ENCODE data around the gene CALN1. TPM values are rescaled to one million over a fixed set of nuclear protein-coding genes. Genes with fewer than 3 reads are reported as not detected.

The CALN1 gene
- polyA plus RNA-seq, 4 donors, result under 0.01 to 0.07 (median 0.06) TPM; not detected in 1

GRCh38 chr7:72429316-72429715, 17.2 kb upstream of the CALN1 start:
- Histone ChIP-seq H3K27me3 (ENCODE audit: control insufficient read depth in 3 of 3, insufficient read depth in 3 of 3, low read length in 3 of 3) (no peaks in the 10 kb centered on the region), H3K4me3 (ENCODE audit: low read depth in 1 of 3, low read length in 3 of 3) (no peak overlapping the region), H3K9me3 (ENCODE audit: control insufficient read depth in 2 of 2, insufficient read depth in 1 of 2, low read depth in 1 of 2, low read length in 1 of 2) (no peaks in the 10 kb centered on the region), H3K27ac (ENCODE audit: low read depth in 1 of 3, low read length in 2 of 3) (no peak overlapping the region), H3K36me3 (ENCODE audit: control insufficient read depth in 3 of 3, insufficient read depth in 2 of 3, low read depth in 1 of 3, low read length in 3 of 3) (no peaks in the 10 kb centered on the region), H3K4me1 (ENCODE audit: control insufficient read depth in 3 of 3, insufficient read depth in 2 of 3, low read depth in 1 of 3, low read length in 2 of 3) (no peaks in the 10 kb centered on the region)
- FAIRE-seq, result no peak
- DNase-seq, result no peak
- WGBS, 3 donors, result 78 to 84% (median 80%) methylated on average over 5 of the region's 5 CpGs

DNA sequence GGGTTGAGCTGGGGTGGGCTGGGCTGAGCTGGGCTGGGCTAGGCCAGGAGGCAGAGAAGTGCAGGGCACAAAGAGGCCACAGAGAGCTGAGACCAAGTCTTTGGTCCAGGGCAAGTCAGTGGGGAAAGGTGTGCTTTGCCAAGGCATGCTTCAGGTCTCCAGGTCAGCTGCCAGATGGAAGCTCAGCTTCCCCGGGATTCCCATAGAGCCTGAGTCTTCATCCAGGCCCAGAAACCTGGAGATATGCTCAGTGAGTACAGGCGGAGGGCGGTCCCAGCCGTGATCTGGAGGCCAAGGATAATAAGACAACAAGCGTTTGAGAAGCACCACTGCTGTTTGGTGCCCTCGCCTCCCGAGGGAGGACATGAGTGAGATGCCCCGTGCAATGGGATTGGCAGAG, 4.7 kb upstream of the CALN1 start:
- FAIRE-seq (no peak), DNase-seq (no peak)
- peaks cover 0 to 11% of the 10 kb centered on the region in 2 donors for H3K9me3 ChIP-seq (ENCODE audit: control insufficient read depth in 2 of 2, insufficient read depth in 1 of 2, low read depth in 1 of 2, low read length in 1 of 2)
- H3K4me1 ChIP-seq (ENCODE audit: control insufficient read depth in 3 of 3, insufficient read depth in 2 of 3, low read depth in 1 of 3, low read length in 2 of 3), result no peaks in the 10 kb centered on the region
- no peaks in the 10 kb centered on the region for H3K27me3 ChIP-seq (ENCODE audit: control insufficient read depth in 3 of 3, insufficient read depth in 3 of 3, low read length in 3 of 3)
- WGBS, 3 donors, result 87 to 93% (median 87%) methylated on average over 8 of the region's 8 CpGs
- no peak overlapping the region for H3K27ac ChIP-seq (ENCODE audit: low read depth in 1 of 3, low read length in 2 of 3)
- H3K4me3 ChIP-seq (ENCODE audit: low read depth in 1 of 3, low read length in 3 of 3), result no peak overlapping the region
- no peaks in the 10 kb centered on the region for H3K36me3 ChIP-seq (ENCODE audit: control insufficient read depth in 3 of 3, insufficient read depth in 2 of 3, low read depth in 1 of 3, low read length in 3 of 3)

- 92 to 94% (median 94%) methylated on average over 11 of the region's 11 CpGs for WGBS, 3 donors
- FAIRE-seq, result no peak
Observed at GRCh38 chr7:72415586-72415985, 3.4 kb upstream of the CALN1 start.

GRCh38 chr7:72413886-72414285, 1.7 kb upstream of the CALN1 start:
- Histone ChIP-seq H3K36me3 (ENCODE audit: control insufficient read depth in 3 of 3, insufficient read depth in 2 of 3, low read depth in 1 of 3, low read length in 3 of 3) (no peaks in the 10 kb centered on the region), H3K27ac (ENCODE audit: low read depth in 1 of 3, low read length in 2 of 3) (no peak overlapping the region), H3K4me1 (ENCODE audit: control insufficient read depth in 3 of 3, insufficient read depth in 2 of 3, low read depth in 1 of 3, low read length in 2 of 3) (no peaks in the 10 kb centered on the region), H3K4me3 (ENCODE audit: low read depth in 1 of 3, low read length in 3 of 3) (no peak overlapping the region), H3K9me3 (ENCODE audit: control insufficient read depth in 2 of 2, insufficient read depth in 1 of 2, low read depth in 1 of 2, low read length in 1 of 2) (peaks cover 0 to 2% of the 10 kb centered on the region in 2 donors), H3K27me3 (ENCODE audit: control insufficient read depth in 3 of 3, insufficient read depth in 3 of 3, low read length in 3 of 3) (no peaks in the 10 kb centered on the region)
- DNase-seq, result no peak
- FAIRE-seq, result no peak
- 80 to 93% (median 88%) methylated on average over 9 of the region's 9 CpGs for WGBS, 3 donors

More at GRCh38 chr7:72415586-72415985, 3.4 kb upstream of the CALN1 start:
- Histone ChIP-seq H3K27me3 (ENCODE audit: control insufficient read depth in 3 of 3, insufficient read depth in 3 of 3, low read length in 3 of 3) (no peaks in the 10 kb centered on the region), H3K4me3 (ENCODE audit: low read depth in 1 of 3, low read length in 3 of 3) (no peak overlapping the region), H3K27ac (ENCODE audit: low read depth in 1 of 3, low read length in 2 of 3) (no peak overlapping the region), H3K4me1 (ENCODE audit: control insufficient read depth in 3 of 3, insufficient read depth in 2 of 3, low read depth in 1 of 3, low read length in 2 of 3) (no peaks in the 10 kb centered on the region), H3K9me3 (ENCODE audit: control insufficient read depth in 2 of 2, insufficient read depth in 1 of 2, low read depth in 1 of 2, low read length in 1 of 2) (peaks cover 0 to 11% of the 10 kb centered on the region in 2 donors), H3K36me3 (ENCODE audit: control insufficient read depth in 3 of 3, insufficient read depth in 2 of 3, low read depth in 1 of 3, low read length in 3 of 3) (no peaks in the 10 kb centered on the region)
- no peak for DNase-seq

DNA sequence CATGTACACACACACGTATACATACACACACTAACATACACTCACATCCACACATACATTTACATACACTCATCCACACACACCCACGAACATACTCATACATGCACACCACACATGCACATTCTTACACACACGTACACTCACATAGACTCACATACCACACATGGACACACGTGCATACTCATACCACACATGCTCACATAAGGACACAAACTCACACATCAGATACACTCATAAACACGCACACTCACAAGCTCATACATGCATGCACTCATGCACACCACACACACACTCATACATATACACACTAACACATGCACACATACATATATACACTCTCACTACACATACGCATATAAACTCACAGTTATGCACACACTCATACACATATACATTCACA, 1.2 kb upstream of the CALN1 start:
- Histone ChIP-seq H3K4me3 (ENCODE audit: low read depth in 1 of 3, low read length in 3 of 3) (no peak overlapping the region), H3K27ac (ENCODE audit: low read depth in 1 of 3, low read length in 2 of 3) (no peak overlapping the region), H3K36me3 (ENCODE audit: control insufficient read depth in 3 of 3, insufficient read depth in 2 of 3, low read depth in 1 of 3, low read length in 3 of 3) (no peaks in the 10 kb centered on the region), H3K9me3 (ENCODE audit: control insufficient read depth in 2 of 2, insufficient read depth in 1 of 2, low read depth in 1 of 2, low read length in 1 of 2) (peaks cover 0 to 1% of the 10 kb centered on the region in 2 donors), H3K27me3 (ENCODE audit: control insufficient read depth in 3 of 3, insufficient read depth in 3 of 3, low read length in 3 of 3) (no peaks in the 10 kb centered on the region), H3K4me1 (ENCODE audit: control insufficient read depth in 3 of 3, insufficient read depth in 2 of 3, low read depth in 1 of 3, low read length in 2 of 3) (no peaks in the 10 kb centered on the region)
- FAIRE-seq (no peak), DNase-seq (no peak)
- 88 to 94% (median 91%) methylated on average over 6 of the region's 6 CpGs for WGBS, 3 donors

DNA sequence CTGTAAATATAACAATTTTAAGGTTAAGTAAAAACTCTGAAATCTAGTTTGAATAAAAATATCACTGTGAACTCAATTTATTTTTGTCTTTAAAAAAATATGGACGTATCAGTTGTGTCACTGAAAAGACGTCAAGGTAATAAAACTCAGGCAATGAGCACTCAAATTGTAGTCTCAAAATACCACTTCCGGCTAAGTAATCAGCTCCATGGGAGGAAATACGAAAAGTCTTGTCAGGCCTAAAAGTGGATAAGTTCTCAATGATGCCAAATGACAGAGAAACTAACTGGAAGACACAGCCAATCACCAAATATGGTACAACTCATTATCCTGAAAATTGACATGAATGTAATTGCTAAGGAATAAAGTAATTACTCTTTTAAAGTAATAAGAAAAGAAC, 719 bp downstream of the CALN1 start:
- Histone ChIP-seq H3K4me1 (ENCODE audit: control insufficient read depth in 3 of 3, insufficient read depth in 2 of 3, low read depth in 1 of 3, low read length in 2 of 3) (no peaks in the 10 kb centered on the region), H3K4me3 (ENCODE audit: low read depth in 1 of 3, low read length in 3 of 3) (no peak overlapping the region), H3K36me3 (ENCODE audit: control insufficient read depth in 3 of 3, insufficient read depth in 2 of 3, low read depth in 1 of 3, low read length in 3 of 3) (no peaks in the 10 kb centered on the region), H3K9me3 (ENCODE audit: control insufficient read depth in 2 of 2, insufficient read depth in 1 of 2, low read depth in 1 of 2, low read length in 1 of 2) (no peaks in the 10 kb centered on the region), H3K27ac (ENCODE audit: low read depth in 1 of 3, low read length in 2 of 3) (no peak overlapping the region), H3K27me3 (ENCODE audit: control insufficient read depth in 3 of 3, insufficient read depth in 3 of 3, low read length in 3 of 3) (no peaks in the 10 kb centered on the region)
- WGBS, 3 donors, result 71 to 80% (median 78%) methylated on average over 4 of the region's 4 CpGs
- no peak for FAIRE-seq
- no peak for DNase-seq

- Histone ChIP-seq H3K27me3 (ENCODE audit: control insufficient read depth in 3 of 3, insufficient read depth in 3 of 3, low read length in 3 of 3) (no peaks in the 10 kb centered on the region), H3K4me1 (ENCODE audit: control insufficient read depth in 3 of 3, insufficient read depth in 2 of 3, low read depth in 1 of 3, low read length in 2 of 3) (no peaks in the 10 kb centered on the region), H3K9me3 (ENCODE audit: control insufficient read depth in 2 of 2, insufficient read depth in 1 of 2, low read depth in 1 of 2, low read length in 1 of 2) (no peaks in the 10 kb centered on the region), H3K36me3 (ENCODE audit: control insufficient read depth in 3 of 3, insufficient read depth in 2 of 3, low read depth in 1 of 3, low read length in 3 of 3) (no peaks in the 10 kb centered on the region), H3K4me3 (ENCODE audit: low read depth in 1 of 3, low read length in 3 of 3) (no peak overlapping the region), H3K27ac (ENCODE audit: low read depth in 1 of 3, low read length in 2 of 3) (no peak overlapping the region)
- no peak for DNase-seq
- no peak for FAIRE-seq
- WGBS, 3 donors, result 23 to 36% (median 32%) methylated on average over 3 of the region's 3 CpGs
Observed at GRCh38 chr7:72409638-72410015, 2.5 kb downstream of the CALN1 start.

DNA sequence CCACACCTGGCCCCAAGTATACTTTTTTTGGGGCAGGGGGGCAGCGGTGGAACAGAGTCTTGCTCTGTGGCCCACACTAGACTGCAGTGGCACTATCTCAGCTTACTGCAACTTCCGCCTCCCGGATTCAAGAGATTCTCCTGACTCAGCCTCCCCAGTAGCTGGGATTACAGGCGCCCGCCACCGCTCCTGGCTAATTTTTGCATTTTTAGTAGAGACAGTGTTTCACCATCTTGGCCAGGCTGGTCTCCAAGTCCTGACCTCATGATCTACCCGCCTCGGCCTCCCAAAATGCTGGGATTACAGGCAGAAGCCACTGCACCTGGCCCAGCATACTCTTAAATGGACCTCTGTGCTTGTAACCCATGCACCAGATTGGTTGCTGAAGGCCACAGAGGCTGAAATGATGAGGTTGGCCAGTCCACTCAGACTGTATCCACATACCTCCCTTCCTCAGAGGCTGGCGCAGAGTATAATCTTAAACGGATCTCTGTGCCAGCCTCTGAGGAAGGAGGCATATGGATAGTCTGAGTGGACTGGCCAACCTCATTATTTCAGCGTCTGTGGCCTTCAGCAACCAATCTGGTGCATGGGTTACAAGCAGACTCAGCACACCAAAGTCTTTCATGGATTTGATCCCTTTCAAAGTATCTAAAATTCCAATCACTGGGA, 3.0 kb downstream of the CALN1 start:
- FAIRE-seq (no peak), DNase-seq (no peak)
- no peaks in the 10 kb centered on the region for H3K4me1 ChIP-seq (ENCODE audit: control insufficient read depth in 3 of 3, insufficient read depth in 2 of 3, low read depth in 1 of 3, low read length in 2 of 3)
- WGBS, 3 donors, result 93 to 96% (median 95%) methylated on average over 11 of the region's 11 CpGs
- no peaks in the 10 kb centered on the region for H3K36me3 ChIP-seq (ENCODE audit: control insufficient read depth in 3 of 3, insufficient read depth in 2 of 3, low read depth in 1 of 3, low read length in 3 of 3)
- no peak overlapping the region for H3K27ac ChIP-seq (ENCODE audit: low read depth in 1 of 3, low read length in 2 of 3)
- H3K27me3 ChIP-seq (ENCODE audit: control insufficient read depth in 3 of 3, insufficient read depth in 3 of 3, low read length in 3 of 3), result no peaks in the 10 kb centered on the region
- H3K9me3 ChIP-seq (ENCODE audit: control insufficient read depth in 2 of 2, insufficient read depth in 1 of 2, low read depth in 1 of 2, low read length in 1 of 2), result no peaks in the 10 kb centered on the region
- no peak overlapping the region for H3K4me3 ChIP-seq (ENCODE audit: low read depth in 1 of 3, low read length in 3 of 3)

GRCh38 chr7:72406820-72407403, 5.2 kb downstream of the CALN1 start:
- no peak for FAIRE-seq
- H3K4me1 ChIP-seq (ENCODE audit: control insufficient read depth in 3 of 3, insufficient read depth in 2 of 3, low read depth in 1 of 3, low read length in 2 of 3), result no peaks in the 10 kb centered on the region
- 72 to 83% (median 81%) methylated on average over 4 of the region's 4 CpGs for WGBS, 3 donors

More at GRCh38 chr7:72406820-72407403, 5.2 kb downstream of the CALN1 start:
- DNase-seq, result no peak
- no peaks in the 10 kb centered on the region for H3K27me3 ChIP-seq (ENCODE audit: control insufficient read depth in 3 of 3, insufficient read depth in 3 of 3, low read length in 3 of 3)
- H3K36me3 ChIP-seq (ENCODE audit: control insufficient read depth in 3 of 3, insufficient read depth in 2 of 3, low read depth in 1 of 3, low read length in 3 of 3), result no peaks in the 10 kb centered on the region
- no peaks in the 10 kb centered on the region for H3K9me3 ChIP-seq (ENCODE audit: control insufficient read depth in 2 of 2, insufficient read depth in 1 of 2, low read depth in 1 of 2, low read length in 1 of 2)
- no peak overlapping the region for H3K27ac ChIP-seq (ENCODE audit: low read depth in 1 of 3, low read length in 2 of 3)
- no peak overlapping the region for H3K4me3 ChIP-seq (ENCODE audit: low read depth in 1 of 3, low read length in 3 of 3)
